NCI-H1417 (cell line): ENCODE data around the gene TRIM49C.
"Not testable (repeated sequence)": the region's sequence is repeated elsewhere in the genome, so short reads cannot be mapped to it uniquely, and the experiment has no call there.

Experiments
- DNase-seq, 3 experiments: peaks; one replicate each; lab custom pipeline; 2025; lab: John Stamatoyannopoulos, UW

The TRIM49C gene, protein sequence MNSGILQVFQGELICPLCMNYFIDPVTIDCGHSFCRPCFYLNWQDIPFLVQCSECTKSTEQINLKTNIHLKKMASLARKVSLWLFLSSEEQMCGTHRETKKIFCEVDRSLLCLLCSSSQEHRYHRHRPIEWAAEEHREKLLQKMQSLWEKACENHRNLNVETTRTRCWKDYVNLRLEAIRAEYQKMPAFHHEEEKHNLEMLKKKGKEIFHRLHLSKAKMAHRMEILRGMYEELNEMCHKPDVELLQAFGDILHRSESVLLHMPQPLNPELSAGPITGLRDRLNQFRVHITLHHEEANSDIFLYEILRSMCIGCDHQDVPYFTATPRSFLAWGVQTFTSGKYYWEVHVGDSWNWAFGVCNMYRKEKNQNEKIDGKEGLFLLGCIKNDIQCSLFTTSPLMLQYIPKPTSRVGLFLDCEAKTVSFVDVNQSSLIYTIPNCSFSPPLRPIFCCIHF

DNA sequence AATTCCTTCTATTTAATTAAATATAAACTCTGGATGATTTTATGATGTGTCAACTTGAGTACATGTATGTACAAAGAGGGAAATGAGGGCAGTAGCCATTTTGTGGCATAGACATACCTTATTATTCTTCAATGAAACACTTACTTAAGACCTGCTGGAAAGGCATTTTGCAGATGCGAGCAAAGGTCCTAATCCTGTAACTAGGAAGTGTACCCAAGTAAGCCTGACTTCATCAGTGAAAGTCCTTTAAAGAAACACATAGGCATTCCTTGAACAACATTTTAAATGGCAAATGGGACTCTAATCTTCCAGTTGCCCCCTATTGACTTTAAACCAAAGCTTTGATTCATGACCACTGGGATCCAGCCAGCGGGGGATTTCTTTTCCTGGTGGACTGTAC is at the start of gene TRIM49C:
TRIM49C (plus strand) TSS at position 301 of the 400 bp plus-strand sequence. CDS start 4,106 bp downstream, outside the sequence.
- DNase-seq: not testable (repeated sequence)

DNA sequence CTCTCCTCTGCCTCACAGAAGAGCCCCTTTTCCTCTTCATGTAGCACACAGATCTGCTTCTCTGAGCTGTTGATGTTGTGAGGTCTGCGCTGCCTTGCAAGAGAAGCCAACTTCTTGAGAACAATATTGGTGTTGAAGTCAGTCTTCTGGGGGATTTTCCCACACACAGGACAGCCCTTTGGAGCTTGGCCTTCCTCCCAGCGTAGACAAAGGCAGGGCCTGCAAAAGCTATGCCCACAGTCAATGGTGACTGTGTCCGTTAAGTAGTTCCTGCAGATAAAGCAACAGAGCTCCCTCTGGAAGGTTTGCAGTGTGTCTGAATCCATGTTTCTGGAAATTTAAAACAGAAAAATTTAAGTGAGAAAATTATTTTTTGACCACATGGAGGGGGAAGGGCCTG is 6.7 kb upstream of the TRIM49C start:
- not testable (repeated sequence) for DNase-seq

DNA sequence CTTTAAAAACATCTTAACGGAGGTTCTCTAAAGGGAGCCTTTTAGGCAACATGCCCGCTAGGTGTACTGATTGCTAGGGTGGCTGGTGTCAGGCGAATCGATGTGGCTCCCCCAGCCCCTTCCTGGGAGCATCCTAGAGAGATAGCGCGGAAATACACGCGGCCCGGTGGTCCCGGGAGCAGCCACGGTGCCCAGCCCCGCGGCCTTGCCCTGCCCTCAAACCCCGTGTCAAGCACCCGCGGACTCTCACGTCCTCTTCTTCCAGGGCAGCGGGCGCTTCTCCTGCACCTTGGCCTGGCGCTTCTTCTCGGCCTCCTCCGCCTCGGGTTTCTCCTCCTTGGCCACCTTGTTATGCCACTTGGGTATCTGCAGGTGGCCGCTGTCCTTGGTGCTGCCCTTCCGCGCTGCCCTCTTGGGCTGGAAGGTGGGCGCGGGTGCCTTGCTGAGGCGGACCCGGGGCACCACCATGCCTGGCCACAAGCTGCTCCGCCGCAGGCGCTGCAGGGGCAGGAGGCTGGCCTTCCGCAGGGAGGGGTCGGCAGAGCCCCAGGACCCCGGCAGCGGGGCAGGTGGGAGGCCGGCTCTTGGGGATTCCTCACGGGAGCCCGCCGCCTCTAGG is 20.8 kb downstream of the TRIM49C start:
- not testable (repeated sequence) for DNase-seq

DNA sequence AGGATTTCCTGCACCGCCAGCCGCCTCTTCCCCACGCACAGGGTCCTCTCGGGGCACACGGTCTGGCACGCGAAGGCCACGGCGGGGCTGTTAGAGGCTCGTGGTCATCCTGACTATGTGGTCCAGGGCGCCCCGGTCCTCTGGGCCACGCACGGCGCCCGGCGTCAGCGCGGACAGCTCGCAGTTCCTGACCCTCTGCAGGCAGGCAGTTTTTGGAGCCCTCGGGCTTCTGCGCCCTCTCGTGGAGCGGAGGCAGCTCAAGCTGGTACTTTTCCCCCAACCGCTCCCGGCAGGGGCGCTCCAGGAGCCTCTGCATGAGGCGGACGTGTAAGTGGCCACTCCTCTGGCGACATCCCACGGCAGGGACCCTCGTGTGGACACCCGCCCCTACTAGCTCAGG is 21.4 kb downstream of the TRIM49C start:
- DNase-seq: peak in 2 of 3 experiments; percentile 27 to 52

DNA sequence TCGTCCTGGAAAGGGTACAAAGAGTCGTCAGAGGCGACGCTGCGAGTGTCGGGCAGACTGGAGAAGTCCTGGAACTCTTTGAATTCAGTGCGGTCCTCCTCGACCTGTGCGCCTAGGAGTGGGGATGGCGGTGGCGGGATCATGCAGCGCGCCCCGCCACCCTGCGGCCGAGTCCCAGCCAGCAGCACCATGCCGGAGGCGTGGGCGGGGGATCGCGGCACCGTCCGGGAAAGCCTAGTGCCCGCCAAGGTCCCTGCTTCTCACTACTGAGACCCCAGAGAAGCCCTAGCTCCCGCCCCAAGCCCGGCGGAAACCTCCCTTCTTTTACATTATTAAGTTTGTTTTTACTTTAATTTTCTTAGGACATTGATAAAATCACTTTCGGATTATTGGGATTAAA is 22.6 kb downstream of the TRIM49C start:
- DNase-seq: not testable (repeated sequence)

DNA sequence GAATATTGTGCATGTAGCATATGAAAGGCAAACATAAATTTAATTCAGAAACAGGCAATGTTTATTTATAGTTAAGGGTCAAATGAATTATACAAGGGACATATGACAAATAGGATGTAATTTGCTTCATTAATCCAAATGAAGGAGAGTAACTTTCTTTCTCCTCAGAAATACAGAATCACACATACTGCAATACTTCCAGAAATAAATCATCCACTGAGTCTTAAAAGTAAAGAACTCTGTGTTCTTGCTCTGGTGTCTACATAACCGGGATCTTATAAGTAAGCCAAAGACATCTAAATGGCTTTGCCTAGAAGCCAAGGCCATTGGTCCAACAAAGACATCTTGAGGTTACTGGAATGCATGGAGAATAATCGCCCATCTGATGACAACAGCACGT is 54.7 kb downstream of the TRIM49C start, which contains the start of gene UBTFL1:
UBTFL1 (plus strand) TSS at position 301 of the 400 bp plus-strand sequence; CDS start at position 301, 0 bp downstream.
- DNase-seq: not testable (repeated sequence)

DNA sequence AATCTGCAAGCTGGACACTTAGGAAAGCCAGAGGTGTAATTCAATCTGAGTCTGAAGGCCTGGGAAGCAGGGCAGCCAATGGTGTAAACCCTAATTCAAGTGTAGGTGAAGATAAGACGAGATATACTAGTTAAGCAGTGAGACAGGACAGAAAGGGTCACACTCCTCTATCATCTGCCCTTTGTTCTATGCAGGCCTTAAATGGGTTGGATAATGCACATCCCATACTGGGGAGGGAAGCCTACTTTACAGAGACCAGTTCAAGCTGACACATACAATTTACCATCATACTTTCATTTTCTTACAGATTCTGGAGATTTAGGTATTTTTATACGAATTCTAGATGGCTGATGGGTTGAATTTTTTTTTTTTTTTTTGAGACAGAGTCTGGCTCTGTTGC is 57.8 kb downstream of the TRIM49C start:
- DNase-seq: not testable (repeated sequence)
